Measurements from ENCODE around the gene PRKG1. TPM values are rescaled to one million over a fixed set of nuclear protein-coding genes. Genes with fewer than 3 reads are reported as not detected.

PRKG1 gene
- total RNA-seq, 1 experiment from 2014 or later: 136 TPM

DNA sequence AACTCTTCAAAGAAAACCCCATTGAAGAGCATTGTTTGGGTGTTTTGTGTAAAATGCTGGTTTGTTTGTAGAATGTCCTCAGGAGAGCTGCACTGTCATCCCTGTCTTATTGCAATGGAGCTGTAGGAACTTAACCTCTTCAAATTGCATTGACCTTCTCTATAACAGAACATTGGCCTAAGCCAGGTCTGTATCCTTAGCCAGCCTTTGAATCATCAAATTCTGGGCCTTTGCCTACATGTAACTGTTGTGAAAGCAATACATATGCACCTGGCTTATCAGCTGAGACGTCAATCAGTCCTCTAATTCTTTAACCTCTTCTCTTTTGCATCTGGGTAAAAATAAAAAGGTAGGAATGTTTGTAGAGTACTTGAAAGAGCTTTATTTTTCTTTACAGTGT, 429.1 kb downstream of the PRKG1 start:
- in situ Hi-C loops (cut with HindIII; ENCODE audit: low sequenced_read_pairs): no loop called here
- no peak for DNase-seq (ENCODE audit: low spot score)

- DNase-seq (ENCODE audit: low spot score): no peak
- in situ Hi-C loops (cut with HindIII; ENCODE audit: low sequenced_read_pairs): no loop called here
Observed at GRCh38 chr10:51507476-51507875, 433.2 kb downstream of the PRKG1 start.

DNA sequence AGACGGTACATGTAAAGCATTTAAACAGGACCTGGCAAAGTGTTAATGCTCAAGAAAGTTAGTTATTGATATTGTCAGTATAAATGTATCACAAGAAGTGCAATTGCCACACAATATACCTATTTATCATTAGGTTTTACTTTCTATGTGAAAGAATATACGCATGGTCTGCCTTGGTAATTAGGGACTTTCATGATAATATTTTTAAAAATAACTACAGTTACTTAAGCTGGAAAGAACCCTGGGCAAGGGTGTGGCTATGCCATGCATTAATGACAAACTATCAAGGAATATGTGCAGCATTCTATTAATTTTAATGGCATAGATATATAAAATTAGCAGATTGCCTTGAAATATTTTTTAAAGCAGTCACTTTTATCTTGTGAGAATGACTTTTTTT, 433.9 kb downstream of the PRKG1 start:
- in situ Hi-C loops (cut with HindIII; ENCODE audit: low sequenced_read_pairs): no loop called here
- no peak for DNase-seq (ENCODE audit: low spot score)

GRCh38 chr10:51510231-51510630, 435.9 kb downstream of the PRKG1 start:
- in situ Hi-C loops (cut with HindIII; ENCODE audit: low sequenced_read_pairs): no loop called here
- no peak for DNase-seq (ENCODE audit: low spot score)

DNA sequence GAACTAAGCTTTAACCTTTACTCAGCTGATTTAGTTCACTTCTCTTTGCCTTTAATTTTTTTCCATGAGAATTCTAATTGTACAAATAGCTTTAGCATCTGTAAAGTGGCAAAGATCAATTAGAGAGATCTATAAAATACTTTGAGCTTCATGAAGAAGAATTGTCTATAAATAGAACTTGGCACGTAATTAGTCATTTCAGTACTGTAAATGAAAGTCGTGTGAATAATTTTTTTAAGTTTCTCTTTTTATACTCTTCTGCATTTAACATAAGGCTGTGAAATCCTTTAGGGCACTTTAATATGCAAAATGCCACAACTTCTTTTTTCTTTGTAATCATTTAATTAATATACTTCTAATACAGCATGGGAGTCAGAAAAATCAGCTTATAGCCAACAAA, 447.3 kb downstream of the PRKG1 start:
- in situ Hi-C loops (cut with HindIII; ENCODE audit: low sequenced_read_pairs): no loop called here
- DNase-seq (ENCODE audit: low spot score): no peak

GRCh38 chr10:51522858-51523257, 448.6 kb downstream of the PRKG1 start:
- in situ Hi-C loops (cut with HindIII; ENCODE audit: low sequenced_read_pairs): no loop called here
- no peak for DNase-seq (ENCODE audit: low spot score)

- in situ Hi-C loops (cut with HindIII; ENCODE audit: low sequenced_read_pairs): no loop called here
- DNase-seq (ENCODE audit: low spot score): no peak
Observed at GRCh38 chr10:51523440-51523839, 449.2 kb downstream of the PRKG1 start.

- no peak for DNase-seq (ENCODE audit: low spot score)
- in situ Hi-C loops (cut with HindIII; ENCODE audit: low sequenced_read_pairs): no loop called here
Observed at GRCh38 chr10:51524041-51524440, 449.8 kb downstream of the PRKG1 start.

- in situ Hi-C loops (cut with HindIII; ENCODE audit: low sequenced_read_pairs): no loop called here
- DNase-seq (ENCODE audit: low spot score): no peak
Observed at GRCh38 chr10:51527522-51528219, 453.4 kb downstream of the PRKG1 start.

GRCh38 chr10:51528527-51528926, 454.2 kb downstream of the PRKG1 start:
- DNase-seq (ENCODE audit: low spot score): no peak
- in situ Hi-C loops (cut with HindIII; ENCODE audit: low sequenced_read_pairs): no loop called here

- DNase-seq (ENCODE audit: low spot score): no peak
- in situ Hi-C loops (cut with HindIII; ENCODE audit: low sequenced_read_pairs): no loop called here
Observed at GRCh38 chr10:51530541-51530940, 456.3 kb downstream of the PRKG1 start.

- no peak for DNase-seq (ENCODE audit: low spot score)
- in situ Hi-C loops (cut with HindIII; ENCODE audit: low sequenced_read_pairs): no loop called here
Observed at GRCh38 chr10:51532044-51532443, 457.8 kb downstream of the PRKG1 start.

DNA sequence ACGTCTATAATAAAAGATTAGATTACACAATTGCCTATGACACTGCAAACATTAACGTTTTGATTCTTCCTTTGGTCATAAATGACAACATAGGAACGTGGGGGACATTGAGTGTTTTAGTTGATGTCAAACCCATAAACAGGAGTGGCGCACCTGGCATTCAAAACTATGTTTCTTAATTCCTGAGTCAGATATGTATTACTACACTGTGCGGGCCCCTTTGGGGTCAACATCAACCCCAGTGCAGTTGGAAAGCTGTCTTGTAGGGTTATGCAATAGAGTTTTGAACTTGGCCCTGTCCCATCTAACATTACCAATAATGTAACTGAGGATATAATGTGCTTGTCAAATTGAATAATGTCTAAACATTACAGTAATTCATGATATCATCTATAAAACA, 468.6 kb downstream of the PRKG1 start:
- DNase-seq (ENCODE audit: low spot score): no peak
- in situ Hi-C loops (cut with HindIII; ENCODE audit: low sequenced_read_pairs): no loop called here

DNA sequence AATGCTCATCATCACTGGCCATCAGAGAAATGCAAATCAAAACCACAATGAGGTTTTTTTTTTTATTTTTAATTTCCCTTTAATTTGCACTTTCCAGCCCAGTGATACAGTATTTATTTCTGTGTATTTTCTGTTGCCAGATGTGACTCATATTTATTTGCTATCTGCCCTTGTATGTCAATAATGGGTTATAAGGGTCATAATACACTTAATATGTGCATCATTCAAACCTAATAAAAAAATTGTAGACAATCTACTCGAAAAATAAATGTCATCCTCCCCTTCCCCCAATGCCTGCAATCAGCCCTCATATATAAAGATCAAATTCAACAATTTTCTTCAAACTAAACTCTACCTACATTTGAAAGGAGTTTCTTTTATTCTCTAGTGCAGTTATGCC, 470.6 kb downstream of the PRKG1 start:
- in situ Hi-C loops (cut with HindIII; ENCODE audit: low sequenced_read_pairs): no loop called here

GRCh38 chr10:51547941-51548340, 473.7 kb downstream of the PRKG1 start:
- in situ Hi-C loops (cut with HindIII; ENCODE audit: low sequenced_read_pairs): no loop called here
- no peak for DNase-seq (ENCODE audit: low spot score)

More for the DNA sequence above, 470.6 kb downstream of the PRKG1 start:
- DNase-seq (ENCODE audit: low spot score): no peak

- in situ Hi-C loops (cut with HindIII; ENCODE audit: low sequenced_read_pairs): no loop called here
- DNase-seq (ENCODE audit: low spot score): no peak
Observed at GRCh38 chr10:51552879-51553278, 478.6 kb downstream of the PRKG1 start.

DNA sequence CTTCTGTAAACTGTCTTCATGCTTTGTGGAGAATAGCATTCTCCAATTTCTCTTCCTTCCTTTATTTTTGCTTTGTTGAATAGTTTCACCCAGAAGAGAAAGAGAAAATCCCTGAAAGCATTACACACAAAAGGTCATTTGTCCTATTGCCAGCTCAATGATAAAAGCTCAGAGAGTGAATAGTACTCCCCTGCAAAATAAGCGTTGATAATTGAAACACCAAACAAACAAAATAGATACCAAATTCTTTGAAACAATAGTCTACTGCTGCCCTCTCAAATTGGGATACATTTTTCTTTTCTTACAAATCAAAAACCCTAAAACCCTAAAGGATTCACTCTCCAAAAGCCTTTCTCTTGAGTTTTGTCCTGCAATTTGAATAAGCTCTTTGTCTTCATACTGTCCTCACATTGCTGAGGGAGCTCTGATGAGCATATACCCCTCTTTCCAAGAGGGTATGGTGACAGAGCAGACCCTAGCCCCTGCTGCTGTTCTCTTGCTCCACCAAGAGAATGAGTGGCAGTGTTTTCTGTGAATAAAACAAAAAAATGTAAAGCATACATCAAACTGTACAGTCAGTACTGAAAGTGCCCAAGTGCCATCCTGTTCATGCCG, 490.7 kb downstream of the PRKG1 start:
- DNase-seq (ENCODE audit: low spot score): no peak
- in situ Hi-C loops (cut with HindIII; ENCODE audit: low sequenced_read_pairs): no loop called here

- in situ Hi-C loops (cut with HindIII; ENCODE audit: low sequenced_read_pairs): no loop called here
- no peak for DNase-seq (ENCODE audit: low spot score)
Observed at GRCh38 chr10:51567271-51567670, 493.0 kb downstream of the PRKG1 start.

DNA sequence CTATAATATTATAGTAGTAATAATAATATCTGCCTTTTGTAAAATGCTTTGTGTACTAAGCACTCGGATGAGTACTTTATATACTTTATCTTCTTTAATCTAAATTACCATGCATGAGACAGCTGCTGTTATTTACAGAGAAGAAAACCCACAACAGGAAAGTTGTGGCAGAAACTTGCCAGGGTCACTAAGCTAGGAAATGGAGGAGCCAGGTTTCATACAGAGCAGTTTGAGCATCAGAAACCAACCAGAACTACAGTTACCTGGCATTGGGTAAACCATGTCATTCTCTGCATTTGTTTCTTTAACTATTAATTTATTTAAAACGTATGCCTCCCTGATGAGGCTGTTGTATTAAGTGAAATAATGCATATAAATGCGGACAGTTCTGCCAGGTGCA, 495.2 kb downstream of the PRKG1 start:
- in situ Hi-C loops (cut with HindIII; ENCODE audit: low sequenced_read_pairs): no loop called here
- DNase-seq (ENCODE audit: low spot score): no peak

- in situ Hi-C loops (cut with HindIII; ENCODE audit: low sequenced_read_pairs): no loop called here
- no peak for DNase-seq (ENCODE audit: low spot score)
Observed at GRCh38 chr10:51574248-51575048, 500.2 kb downstream of the PRKG1 start.

Measured in G401 (cell line).